ENCODE results near the gene TTLL10.
"Not testable (repeated sequence)": the region's sequence is repeated elsewhere in the genome, so short reads cannot be mapped to it uniquely, and the experiment has no call there.

TTLL10 gene

DNA sequence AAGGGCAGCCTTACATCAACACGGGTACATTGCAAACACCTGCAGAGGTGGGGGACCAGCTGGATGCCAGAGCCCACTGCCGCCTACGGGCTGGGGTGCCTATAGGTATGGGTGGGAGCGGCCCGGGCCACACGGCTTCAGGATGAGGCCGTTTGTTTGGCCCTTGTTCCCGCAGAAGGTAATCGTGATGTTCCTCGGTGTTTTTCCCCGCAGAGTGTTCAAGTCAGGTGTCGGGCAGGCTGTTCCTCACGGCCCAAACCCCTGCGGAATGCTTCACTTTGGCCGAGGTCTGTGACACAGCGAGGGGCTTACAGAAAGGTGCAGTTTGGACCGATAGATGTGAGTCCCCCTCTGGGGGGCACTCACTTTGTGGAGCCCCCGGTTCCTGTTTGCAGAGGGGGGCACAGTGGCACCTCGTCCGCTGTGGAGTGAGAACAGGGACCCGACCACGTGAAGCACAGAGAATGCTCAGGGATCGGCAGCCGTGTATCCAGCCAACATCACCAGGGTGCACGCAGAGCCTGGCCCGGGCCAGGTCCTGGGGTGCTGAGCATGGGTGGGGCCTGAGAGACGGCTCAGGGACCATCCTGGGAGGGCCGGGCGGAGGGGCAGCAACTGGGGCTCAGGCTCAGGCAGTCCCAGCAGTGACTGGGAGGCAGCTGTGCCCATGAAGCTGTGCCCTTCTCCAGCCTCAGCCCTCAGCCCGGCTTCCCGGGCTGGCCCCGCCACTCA lies 453 bp upstream of the TTLL10 start:
- DNase-seq, result no peak

DNA sequence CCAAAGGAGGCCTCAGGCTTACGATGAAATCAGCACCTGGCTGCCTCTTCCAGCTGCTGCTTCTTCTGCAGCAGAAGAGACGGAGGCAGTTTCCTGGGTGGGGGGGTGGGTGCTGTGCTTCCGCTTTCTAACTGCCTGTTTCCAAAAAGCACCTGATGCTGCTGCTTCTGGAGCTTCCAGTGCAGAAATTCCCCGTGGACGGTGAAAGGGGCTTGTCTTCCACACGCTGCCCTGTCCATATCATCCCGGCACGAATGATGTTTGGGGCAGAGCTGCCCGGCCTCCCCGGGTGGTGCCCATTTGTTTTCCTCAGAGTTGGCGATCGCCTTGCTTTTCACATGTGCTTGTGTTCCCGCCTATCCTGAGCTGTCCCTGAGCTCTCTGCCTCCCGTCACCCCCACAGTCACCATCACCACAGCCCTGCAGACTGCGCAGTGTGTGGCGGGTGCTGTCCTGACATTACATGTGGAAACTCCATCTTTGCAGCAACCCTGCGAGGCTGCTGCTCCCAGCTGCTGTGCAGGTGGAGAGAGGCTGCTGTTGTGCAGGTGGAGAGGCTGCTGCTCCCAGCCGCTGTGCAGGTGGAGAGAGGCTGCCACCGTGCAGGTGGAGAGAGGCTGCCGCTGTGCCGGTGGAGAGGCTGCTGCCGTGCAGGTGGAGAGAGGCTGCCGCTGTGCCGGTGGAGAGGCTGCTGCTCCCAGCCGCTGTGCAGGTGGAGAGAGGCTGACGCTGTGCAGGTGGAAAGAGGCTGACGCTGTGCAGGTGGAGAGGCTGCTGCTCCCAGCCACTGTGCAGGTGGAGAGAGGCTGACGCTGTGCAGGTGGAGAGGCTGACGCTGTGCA lies 1.8 kb downstream of the TTLL10 start:
- no peak for DNase-seq

DNA sequence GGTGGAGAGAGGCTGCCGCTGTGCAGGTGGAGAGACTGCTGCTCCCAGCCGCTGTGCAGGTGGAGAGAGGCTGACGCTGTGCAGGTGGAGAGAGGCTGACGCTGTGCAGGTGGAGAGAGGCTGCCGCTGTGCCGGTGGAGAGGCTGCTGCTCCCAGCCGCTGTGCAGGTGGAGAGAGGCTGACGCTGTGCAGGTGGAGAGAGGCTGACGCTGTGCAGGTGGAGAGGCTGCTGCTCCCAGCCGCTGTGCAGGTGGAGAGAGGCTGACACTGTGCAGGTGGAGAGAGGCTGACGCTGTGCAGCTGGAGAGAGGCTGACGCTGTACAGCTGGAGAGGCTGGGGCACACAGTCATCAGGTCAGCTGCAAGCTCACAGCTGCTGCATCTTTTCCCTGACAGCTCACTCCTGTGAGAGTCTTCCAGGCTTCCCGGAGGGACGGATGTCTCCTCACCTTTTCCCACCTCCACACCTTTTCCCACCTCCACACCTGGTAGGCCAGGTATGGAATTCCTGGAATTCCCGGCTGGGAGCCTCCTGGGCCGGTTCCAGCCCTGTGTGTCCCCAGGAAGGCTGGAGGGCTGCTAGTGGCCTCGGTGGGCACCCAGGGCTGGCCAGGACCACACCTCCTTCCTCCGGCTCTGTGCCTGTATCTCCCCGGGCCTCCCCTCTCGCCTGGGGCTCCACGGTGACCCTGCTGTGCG lies 2.5 kb downstream of the TTLL10 start:
- not testable (repeated sequence) for DNase-seq

DNA sequence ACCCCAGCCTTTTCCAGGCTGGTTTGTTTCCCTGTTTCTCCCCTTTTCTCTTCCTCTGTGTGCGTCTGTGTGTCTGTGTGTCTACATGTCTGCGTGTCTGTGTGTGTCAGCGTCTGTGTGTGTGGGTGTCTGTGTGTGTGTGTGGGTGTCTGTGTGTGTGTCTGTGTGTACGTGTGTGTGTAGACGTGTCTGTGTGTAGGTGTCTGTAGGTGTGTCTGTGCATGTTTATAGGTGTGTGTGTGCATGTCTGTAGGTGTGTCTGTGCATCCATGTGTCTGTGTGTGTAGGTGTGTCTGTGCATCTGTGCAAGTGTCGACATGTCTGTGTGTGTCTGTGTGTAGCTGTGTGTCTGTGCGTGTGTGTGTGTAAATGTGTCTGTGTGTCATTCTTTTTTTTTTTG lies 3.3 kb downstream of the TTLL10 start:
- DNase-seq, result no peak

GRCh38 chr1:1177452-1178206 lies 3.9 kb downstream of the TTLL10 start:
- DNase-seq, result no peak

DNA sequence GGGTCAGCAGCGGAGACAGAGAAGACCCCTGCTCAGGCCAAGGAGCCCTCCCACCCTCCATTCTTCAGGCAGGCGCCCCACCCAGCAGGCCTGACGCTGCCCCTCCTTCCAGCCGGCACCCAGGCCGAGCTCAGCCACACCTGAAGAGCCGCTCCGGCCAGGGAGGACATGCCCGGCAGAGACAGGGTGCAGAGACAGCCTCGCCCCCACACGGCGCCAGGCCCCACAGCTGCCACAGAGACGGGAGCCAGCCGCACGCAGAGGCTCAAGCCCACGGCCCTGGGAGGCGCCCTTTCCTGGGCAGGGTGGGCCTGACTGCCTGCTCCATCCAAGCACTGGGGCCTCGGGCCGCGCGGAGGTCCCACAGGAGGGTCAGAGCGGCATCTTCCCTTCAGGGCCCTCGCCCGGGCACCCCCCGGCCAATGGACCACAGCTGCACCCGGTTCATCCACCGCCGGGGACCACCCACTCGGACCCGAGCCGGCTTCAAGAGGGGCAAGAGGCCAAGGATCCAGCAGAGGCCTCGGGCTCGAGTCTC lies 5.2 kb downstream of the TTLL10 start:
- no peak for DNase-seq

GRCh38 chr1:1179346-1179982 lies 5.8 kb downstream of the TTLL10 start:
- DNase-seq, result no peak

- DNase-seq, result no peak
Observed at GRCh38 chr1:1179983-1180861, 6.5 kb downstream of the TTLL10 start.

- no peak for DNase-seq
Observed at GRCh38 chr1:1181129-1181937, 7.7 kb downstream of the TTLL10 start.

DNA sequence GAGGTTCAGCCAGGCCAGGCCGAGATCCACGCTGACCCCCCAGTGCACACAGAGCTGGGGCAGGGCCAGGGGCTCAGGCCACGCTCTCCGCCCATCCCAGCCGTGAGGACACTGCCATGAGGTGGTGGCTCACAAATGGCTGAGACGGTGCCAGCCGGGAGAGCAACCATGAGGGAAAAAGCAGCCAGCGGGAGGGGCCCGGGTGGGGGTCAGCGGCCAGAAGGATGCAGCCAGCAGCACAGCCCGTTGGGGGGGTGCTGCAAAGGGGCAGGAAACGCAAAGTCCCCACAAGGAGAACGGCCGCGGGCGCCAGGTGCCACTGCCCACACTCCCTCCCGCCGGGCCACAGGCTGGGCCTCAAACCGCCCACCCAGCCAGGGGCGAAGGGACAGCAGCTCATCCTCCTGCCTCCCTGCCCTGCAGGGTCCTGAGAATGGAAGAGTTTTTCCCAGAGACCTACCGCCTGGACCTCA lies 8.3 kb downstream of the TTLL10 start:
- DNase-seq, result no peak

- DNase-seq, result no peak
Observed at GRCh38 chr1:1182491-1183220, 9.0 kb downstream of the TTLL10 start.

GRCh38 chr1:1183221-1183747 lies 9.6 kb downstream of the TTLL10 start:
- no peak for DNase-seq

DNA sequence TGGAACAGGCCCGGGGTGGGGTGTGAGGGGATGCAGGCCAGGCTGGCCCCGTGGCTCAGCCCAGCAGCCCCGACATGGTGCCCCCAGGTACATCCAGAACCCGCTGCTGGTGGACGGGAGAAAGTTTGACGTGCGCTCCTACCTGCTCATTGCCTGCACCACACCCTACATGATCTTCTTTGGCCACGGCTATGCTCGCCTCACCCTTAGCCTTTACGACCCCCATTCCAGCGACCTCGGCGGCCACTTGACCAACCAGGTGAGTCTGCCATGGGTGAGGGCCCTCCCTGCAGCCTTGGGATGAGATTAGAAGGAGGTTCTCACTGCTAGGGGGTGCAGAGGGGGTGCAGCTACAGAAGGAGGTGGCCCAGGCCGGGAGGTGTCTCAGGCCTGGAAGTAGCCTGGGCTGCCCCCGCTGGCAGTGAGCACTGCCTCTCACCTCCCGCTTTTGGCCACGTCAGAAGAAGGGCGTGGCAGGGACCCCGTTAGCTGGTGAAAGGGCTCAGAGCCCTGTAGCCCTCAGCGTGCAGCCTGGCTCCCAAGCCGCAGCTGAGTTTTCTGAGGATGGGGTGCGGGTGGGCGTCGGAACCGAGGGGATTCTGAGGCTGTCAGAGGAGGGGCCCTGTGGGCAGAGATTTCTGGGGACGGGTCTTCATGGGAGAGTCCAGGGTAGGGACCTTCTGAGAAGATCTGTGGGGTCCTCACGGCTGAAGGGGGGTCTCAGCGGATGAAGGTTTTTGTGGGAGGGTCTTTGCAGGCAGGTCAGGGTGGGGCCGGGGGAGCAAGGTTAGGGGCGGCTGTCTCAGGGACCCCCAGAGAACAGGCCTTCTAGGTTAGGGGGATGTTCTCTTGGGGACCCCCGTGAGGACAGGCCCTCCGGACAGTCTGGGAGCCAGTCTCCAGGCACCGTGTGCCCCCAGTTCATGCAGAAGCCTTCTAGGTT lies 10.4 kb downstream of the TTLL10 start:
- DNase-seq, result no peak

DNA sequence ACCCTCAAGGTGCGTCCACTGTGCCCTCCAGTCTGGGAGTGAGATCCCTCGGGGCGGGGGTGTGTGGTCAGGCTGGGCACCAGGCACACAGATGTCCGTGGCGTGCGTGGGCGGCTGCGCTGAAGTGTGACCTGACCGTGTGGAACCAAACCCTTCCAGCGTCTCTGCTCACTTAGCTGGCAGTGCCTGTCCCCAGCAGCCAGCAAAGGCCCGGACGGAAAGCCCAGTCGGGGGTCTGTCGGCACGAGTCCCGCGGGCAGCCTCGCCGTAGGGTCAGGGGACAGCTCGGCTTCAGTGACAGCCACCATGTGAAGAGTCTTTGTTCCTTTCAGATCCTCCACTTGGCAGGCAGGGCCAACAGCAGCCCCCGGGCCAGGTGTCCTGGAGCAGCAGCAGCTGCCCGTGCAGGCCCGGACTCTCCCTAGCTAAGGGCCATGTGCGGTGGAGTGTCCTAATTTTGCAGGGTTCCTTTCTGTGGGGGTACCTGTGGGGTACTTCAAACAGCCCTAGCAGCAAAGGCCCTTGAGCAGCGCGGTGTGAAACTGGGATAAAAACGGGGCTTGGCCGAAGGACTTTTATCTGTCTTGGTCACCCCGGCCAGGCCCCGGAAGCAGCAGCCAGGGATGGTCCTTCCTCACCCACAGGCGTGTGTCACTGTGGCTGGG lies 11.6 kb downstream of the TTLL10 start:
- DNase-seq, result no peak

DNA sequence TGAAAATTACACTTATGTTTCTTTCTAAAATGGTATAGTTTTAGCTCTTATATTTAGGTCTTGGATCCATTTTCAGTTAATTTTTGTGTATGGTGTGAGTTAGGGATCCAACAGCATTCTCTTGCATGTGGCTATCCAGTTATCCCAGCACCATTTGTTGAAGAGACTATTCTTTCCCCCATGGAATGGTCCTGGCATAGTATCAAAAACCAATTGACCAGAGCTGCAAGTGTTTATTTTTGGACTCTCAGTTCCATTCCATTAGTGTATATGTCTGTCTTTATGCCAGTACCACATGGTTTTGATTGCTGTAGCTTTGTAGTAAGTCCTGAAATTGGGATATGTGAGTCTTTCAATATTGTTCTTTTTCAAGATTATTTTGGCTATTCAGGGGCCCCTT lies 14.3 kb downstream of the TTLL10 start:
- no peak for DNase-seq

DNA sequence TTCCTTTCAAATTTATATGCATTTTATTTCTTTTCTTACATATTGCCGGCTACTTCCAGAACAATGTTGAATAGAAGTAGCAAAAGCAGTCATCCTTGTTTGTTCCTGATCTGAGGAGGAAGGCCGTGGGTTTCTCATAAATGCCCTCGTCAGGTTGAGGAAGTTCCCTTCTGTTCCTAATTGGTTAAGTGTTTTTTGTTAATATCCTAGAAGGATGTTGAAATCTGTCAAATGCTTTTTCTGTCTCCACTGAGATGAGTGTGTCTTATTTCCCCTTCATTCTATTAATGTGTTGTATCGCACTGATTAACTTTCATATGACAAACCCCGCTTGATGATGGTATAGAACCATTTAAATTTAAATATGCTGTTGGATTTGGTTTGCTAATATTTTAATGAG lies 15.4 kb downstream of the TTLL10 start:
- DNase-seq, result no peak

GRCh38 chr1:1191734-1192133 lies 18.1 kb downstream of the TTLL10 start:
- DNase-seq, result no peak
